DND-41 (cell line): ENCODE data around the gene CUBN.

ENCODE experiments used
- EZH2 ChIP-seq: IDR thresholded peaks from 3 replicates; pipeline ENCODE4 v1.6.1; 2012; ENCODE audit warnings: borderline replicate concordance, low read depth, mild to moderate bottlenecking, moderate library complexity, low read length, inconsistent platforms; ENCODE audit not compliant: severe bottlenecking
- TF ChIP-seq, protein P1 (sequence below): IDR thresholded peaks from 2 replicates; pipeline ENCODE4 v1.5.1; 2012; ENCODE audit warnings: borderline replicate concordance, low read length, moderate library complexity, mild to moderate bottlenecking; ENCODE audit not compliant: poor library complexity, severe bottlenecking; ENCODE audit errors: extremely low read depth

DNA sequence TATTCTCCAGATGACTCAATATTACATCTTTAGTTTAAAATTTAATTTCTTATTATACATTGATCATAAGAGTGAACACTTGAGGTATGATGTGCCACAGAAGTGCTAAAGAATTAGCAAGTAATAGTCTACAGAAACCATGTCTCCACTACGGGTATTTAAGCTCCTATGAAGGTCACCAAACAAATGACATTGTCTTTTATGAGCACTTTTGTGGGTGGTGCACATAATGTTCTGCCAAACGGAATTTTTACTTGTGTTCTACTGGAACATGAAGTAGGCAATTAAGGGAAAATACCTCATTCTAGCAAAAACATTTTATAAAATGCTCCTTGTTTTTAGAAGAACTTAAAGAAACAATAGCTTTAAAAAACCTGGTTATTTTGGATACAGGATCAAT lies 27.4 kb upstream of the CUBN start:
- TF ChIP-seq, protein P1, sequence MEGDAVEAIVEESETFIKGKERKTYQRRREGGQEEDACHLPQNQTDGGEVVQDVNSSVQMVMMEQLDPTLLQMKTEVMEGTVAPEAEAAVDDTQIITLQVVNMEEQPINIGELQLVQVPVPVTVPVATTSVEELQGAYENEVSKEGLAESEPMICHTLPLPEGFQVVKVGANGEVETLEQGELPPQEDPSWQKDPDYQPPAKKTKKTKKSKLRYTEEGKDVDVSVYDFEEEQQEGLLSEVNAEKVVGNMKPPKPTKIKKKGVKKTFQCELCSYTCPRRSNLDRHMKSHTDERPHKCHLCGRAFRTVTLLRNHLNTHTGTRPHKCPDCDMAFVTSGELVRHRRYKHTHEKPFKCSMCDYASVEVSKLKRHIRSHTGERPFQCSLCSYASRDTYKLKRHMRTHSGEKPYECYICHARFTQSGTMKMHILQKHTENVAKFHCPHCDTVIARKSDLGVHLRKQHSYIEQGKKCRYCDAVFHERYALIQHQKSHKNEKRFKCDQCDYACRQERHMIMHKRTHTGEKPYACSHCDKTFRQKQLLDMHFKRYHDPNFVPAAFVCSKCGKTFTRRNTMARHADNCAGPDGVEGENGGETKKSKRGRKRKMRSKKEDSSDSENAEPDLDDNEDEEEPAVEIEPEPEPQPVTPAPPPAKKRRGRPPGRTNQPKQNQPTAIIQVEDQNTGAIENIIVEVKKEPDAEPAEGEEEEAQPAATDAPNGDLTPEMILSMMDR: no peak
- TF ChIP-seq EZH2: no peak
